CD4-positive, alpha-beta T cell treated with Interleukin-21 for 1 hour (primary cell): ENCODE data around the gene YIF1B.
"Not testable (repeated sequence)": the region's sequence is repeated elsewhere in the genome, so short reads cannot be mapped to it uniquely, and the experiment has no call there.

ENCODE experiments used
- DNase-seq: peaks from one replicate; pipeline ENCODE4 v3.0.0-alpha.2; 2020

YIF1B gene

GRCh38 chr19:38315657-38316476, at the start of gene YIF1B:
TSS of gene YIF1B (minus strand) at chr19:38315947. CDS start at chr19:38315917, 30 bp downstream.
- peak; percentile 97 for DNase-seq

GRCh38 chr19:38362946-38363688, 47.4 kb upstream of the YIF1B start:
- not testable (repeated sequence) for DNase-seq

- DNase-seq, result peak; percentile 77
These were observed 46.6 kb upstream of the YIF1B start for GRCh38 chr19:38362076-38362945.

GRCh38 chr19:38361633-38362075, 45.9 kb upstream of the YIF1B start:
- DNase-seq, result peak; percentile 69

GRCh38 chr19:38360839-38361631, 45.3 kb upstream of the YIF1B start:
- no peak for DNase-seq

GRCh38 chr19:38360351-38360750, 44.6 kb upstream of the YIF1B start:
- DNase-seq, result no peak

GRCh38 chr19:38359242-38360021, 43.7 kb upstream of the YIF1B start:
- DNase-seq, result no peak

- DNase-seq, result no peak
These were observed 42.3 kb upstream of the YIF1B start for GRCh38 chr19:38358071-38358470.

- no peak for DNase-seq
These were observed 40.3 kb upstream of the YIF1B start for GRCh38 chr19:38355728-38356725.

- no peak for DNase-seq
These were observed 36.9 kb upstream of the YIF1B start for GRCh38 chr19:38352611-38353010.

GRCh38 chr19:38351865-38352395, 36.2 kb upstream of the YIF1B start:
- DNase-seq, result no peak

- no peak for DNase-seq
These were observed 35.1 kb upstream of the YIF1B start for GRCh38 chr19:38350883-38351282.

- no peak for DNase-seq
These were observed 31.1 kb upstream of the YIF1B start for GRCh38 chr19:38346837-38347236.

- DNase-seq, result no peak
These were observed 25.2 kb upstream of the YIF1B start for GRCh38 chr19:38340927-38341326.

- DNase-seq, result not testable (repeated sequence)
These were observed 23.3 kb upstream of the YIF1B start for GRCh38 chr19:38339011-38339410.

- no peak for DNase-seq
These were observed 21.6 kb upstream of the YIF1B start for GRCh38 chr19:38337360-38337653.

- DNase-seq, result peak; percentile 97
These were observed 21.1 kb upstream of the YIF1B start for GRCh38 chr19:38336638-38337359.

- peak; percentile 96 for DNase-seq
These were observed 20.3 kb upstream of the YIF1B start for GRCh38 chr19:38335949-38336637.

- no peak for DNase-seq
These were observed 17.5 kb upstream of the YIF1B start for GRCh38 chr19:38333245-38333644.
